AG04449 (cell line): ENCODE data around the gene PEX14.

Source experiments
- CTCF ChIA-PET: fragments of 350-600 bp; formaldehyde crosslinking; extraction: SDS; loops from one replicate; lab custom pipeline; 2021; ENCODE audit warnings: antibody characterized with exemption; lab: Yijun Ruan, JAX
- POLR2A ChIA-PET: fragments of 400-600, 350-600 bp; formaldehyde crosslinking; extraction: SDS; loops from one replicate; lab custom pipeline; 2020; ENCODE audit warnings: antibody characterized with exemption, inconsistent platforms; lab: Yijun Ruan, JAX
- DNase-seq: peaks from one replicate; pipeline ENCODE4 v3.0.0-alpha.2; 2010; ENCODE audit warnings: low read depth, low spot score
- H3K4me3 ChIP-seq: 2 replicates; pipeline ENCODE4 v1.5.1; 2011; ENCODE audit warnings: low read depth, mild to moderate bottlenecking, control low read depth, low read length
- CTCF ChIP-seq: IDR thresholded peaks from one replicate; pipeline ENCODE4 v1.5.1; 2011; ENCODE audit warnings: mild to moderate bottlenecking, moderate library complexity, low read length, control low read depth, inconsistent platforms; ENCODE audit not compliant: insufficient read depth; ENCODE audit errors: missing control alignments

Gene PEX14

DNA sequence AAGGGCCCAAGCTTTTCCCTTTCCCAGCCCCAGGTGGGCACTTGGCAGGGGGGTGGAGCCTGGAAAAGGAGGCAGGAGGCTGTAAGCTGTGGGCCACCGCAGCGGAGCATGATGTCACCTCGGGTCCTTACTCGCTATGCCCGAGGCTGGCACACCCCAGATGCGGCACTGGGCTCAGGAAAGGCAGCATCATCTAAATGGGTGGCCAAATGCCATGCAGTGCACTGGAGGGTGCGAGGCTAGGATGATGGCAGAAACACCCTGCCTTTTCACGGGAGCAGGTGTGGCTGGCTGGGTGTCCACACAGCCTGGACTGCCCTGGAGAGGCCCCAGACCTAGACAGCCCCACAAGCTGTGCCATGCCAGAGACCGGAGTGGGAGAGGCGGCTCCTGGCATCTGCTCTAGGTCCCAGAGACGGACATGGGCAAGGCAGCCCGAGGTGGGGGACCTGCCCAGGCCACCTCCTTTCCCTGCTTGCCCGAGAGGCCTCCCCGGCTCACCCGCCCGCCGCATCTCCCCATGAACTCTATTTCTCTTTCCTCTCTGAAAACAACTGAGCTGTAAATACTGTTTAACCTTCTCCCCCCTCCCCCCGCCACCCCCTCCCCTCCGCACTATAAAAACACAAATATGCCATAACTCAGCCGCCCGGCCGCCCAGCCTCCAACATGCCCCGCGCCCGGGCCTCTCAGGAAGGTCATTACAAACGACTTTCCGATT is 197.0 kb downstream of the PEX14 start:
- no peak for DNase-seq
- TF ChIP-seq CTCF, result no peak
- POLR2A ChIA-PET, result interaction anchor here (0.5 kb wide), 1 partner anchor 155 kb away, joined by 3 read pairs; no protein-coding TSS in a partner anchor
- CTCF ChIA-PET, result no interaction called here
- no peak overlapping the region for H3K4me3 ChIP-seq

DNA sequence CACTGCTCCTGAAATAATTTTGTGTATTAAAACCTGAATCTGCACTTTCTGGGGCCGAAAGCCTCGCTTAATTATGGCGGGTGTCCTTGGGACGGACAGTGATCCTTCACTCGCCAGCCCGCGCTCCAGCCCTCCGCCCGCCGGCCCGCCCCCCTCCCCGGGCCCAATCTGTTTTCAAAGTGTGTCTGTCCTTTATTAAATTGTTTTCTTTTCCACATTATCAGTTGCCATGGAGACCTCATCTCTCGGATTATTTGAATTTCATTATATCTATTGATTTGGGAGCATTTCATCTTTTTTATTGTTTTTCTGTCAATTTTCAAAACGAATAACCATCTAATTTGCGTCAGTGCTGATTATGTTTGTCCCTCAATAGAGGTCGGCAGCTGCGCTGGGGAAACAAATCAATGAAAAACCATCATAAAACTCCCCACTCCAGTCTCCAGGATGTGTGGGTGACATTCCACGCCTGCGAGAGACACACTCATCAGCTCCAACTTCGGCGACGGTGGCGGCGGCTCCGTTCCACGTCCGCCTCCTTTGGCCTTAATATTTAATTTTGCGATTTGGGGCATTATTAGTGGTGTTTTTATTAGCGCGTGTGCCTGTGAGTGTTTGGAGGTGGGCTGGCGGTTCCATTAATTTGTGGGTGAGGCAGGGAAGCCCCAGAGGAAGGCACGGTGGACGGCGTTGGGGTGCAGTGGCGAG is 197.7 kb downstream of the PEX14 start:
- ChIA-PET POLR2A (no interaction called here), CTCF (no interaction called here)
- no peak for DNase-seq
- no peak overlapping the region for H3K4me3 ChIP-seq
- no peak for TF ChIP-seq CTCF

- no peak overlapping the region for H3K4me3 ChIP-seq
- DNase-seq, result no peak
- CTCF ChIA-PET, result no interaction called here
- TF ChIP-seq CTCF, result no peak
- POLR2A ChIA-PET, result no interaction called here
Measured at GRCh38 chr1:10673109-10673711, 198.5 kb downstream of the PEX14 start.

GRCh38 chr1:10674222-10674621 is 199.5 kb downstream of the PEX14 start:
- H3K4me3 ChIP-seq, result no peak overlapping the region
- no peak for TF ChIP-seq CTCF
- no peak for DNase-seq
- POLR2A ChIA-PET, result no interaction called here
- CTCF ChIA-PET, result no interaction called here

GRCh38 chr1:10674700-10675609 is 200.2 kb downstream of the PEX14 start:
- no peak overlapping the region for H3K4me3 ChIP-seq
- POLR2A ChIA-PET, result no interaction called here
- CTCF ChIA-PET, result no interaction called here
- TF ChIP-seq CTCF, result no peak
- no peak for DNase-seq

DNA sequence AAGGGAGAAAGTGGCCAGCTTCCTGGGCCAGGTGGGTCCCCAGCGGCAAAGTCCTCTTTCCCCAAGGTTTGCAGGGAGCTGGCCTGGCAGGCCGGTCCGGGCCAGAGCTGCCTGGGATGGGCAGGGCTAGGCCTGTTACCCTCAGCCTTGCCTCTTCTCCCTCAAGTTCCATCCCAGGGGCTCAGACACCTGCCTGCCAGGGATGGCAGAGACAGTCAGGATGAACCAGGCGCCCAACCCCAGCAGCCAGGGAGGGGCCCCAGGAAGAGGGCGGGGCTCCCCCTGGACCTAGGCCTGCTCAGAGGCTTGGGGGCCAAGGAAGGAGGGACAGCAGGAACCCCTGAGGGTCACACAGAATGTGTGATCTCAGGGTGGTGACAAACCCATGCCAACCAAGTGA is 201.1 kb downstream of the PEX14 start:
- no peak overlapping the region for H3K4me3 ChIP-seq
- no peak for DNase-seq
- ChIA-PET CTCF (no interaction called here), POLR2A (no interaction called here)
- TF ChIP-seq CTCF, result no peak
